Measurements from ENCODE around the gene HERPUD1.

The HERPUD1 gene

DNA sequence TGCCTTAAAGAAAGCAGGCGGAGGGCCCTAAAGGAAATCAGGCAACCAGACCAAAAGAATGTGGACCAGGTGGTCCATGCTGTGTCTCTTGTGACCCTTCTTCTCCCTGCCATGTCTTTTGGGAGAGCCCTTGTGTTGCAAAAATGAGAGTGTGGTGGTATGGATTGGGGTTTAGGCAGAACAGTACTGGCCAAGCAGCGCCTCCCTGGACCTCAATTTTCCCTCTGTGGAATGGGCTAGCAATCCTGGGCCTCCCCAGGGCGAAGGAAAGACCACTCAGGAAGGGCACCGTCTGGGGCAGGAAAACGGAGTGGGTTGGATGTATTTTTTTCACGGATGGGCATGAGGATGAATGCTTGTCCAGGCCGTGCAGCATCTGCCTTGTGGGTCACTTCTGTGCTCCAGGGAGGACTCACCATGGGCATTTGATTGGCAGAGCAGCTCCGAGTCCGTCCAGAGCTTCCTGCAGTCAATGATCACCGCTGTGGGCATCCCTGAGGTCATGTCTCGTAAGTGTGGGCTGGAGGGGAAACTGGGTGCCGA is 49.9 kb downstream of the HERPUD1 start:
- H3K36me3 ChIP-seq: no peaks in the 10 kb centered on the region
- H3K27ac ChIP-seq: no peak overlapping the region
- no peak for TF ChIP-seq CTCF (IDR thresholded peaks at IDR 0.05; ENCODE audit: low read depth, low read length)
- no peaks in the 10 kb centered on the region for H3K9me3 ChIP-seq (ENCODE audit: severe bottlenecking)
- H3K4me3 ChIP-seq (ENCODE audit: low read depth, low read length): no peak overlapping the region
- no peaks in the 10 kb centered on the region for H3K27me3 ChIP-seq (ENCODE audit: insufficient read depth, low read depth, severe bottlenecking)
- no peak for DNase-seq

DNA sequence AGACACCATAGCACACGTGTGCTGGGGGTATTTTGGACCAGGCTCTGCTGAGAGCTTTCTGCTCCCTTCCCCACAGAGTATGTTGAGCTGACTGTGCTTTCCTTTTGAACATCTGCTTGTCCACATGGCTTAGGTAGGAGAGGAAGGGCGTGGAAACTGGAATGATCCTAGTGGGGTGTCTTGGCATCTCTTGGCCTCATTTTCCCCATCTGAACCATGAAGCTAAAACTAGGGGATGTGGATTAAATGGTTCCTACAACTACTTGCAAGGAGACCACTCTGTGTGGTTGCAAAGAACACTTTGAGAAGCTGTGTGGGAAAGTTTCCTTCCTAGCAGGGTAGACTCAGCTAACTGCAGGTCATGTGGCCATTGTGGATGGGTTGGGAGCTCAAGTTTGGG is 50.8 kb downstream of the HERPUD1 start:
- no peak for TF ChIP-seq CTCF (IDR thresholded peaks at IDR 0.05; ENCODE audit: low read depth, low read length)
- no peak for DNase-seq
- Histone ChIP-seq H3K27ac (no peak overlapping the region), H3K9me3 (ENCODE audit: severe bottlenecking) (no peaks in the 10 kb centered on the region), H3K27me3 (ENCODE audit: insufficient read depth, low read depth, severe bottlenecking) (no peaks in the 10 kb centered on the region), H3K36me3 (no peaks in the 10 kb centered on the region), H3K4me3 (ENCODE audit: low read depth, low read length) (no peak overlapping the region)

GRCh38 chr16:56983211-56983751 is 51.3 kb downstream of the HERPUD1 start:
- no peak for TF ChIP-seq CTCF (IDR thresholded peaks at IDR 0.05; ENCODE audit: low read depth, low read length)
- no peak overlapping the region for H3K4me3 ChIP-seq (ENCODE audit: low read depth, low read length)
- H3K27ac ChIP-seq: no peak overlapping the region
- H3K36me3 ChIP-seq: no peaks in the 10 kb centered on the region
- H3K9me3 ChIP-seq (ENCODE audit: severe bottlenecking): no peaks in the 10 kb centered on the region
- H3K27me3 ChIP-seq (ENCODE audit: insufficient read depth, low read depth, severe bottlenecking): no peaks in the 10 kb centered on the region
- DNase-seq: peak; percentile 50

- no peak for TF ChIP-seq CTCF (IDR thresholded peaks at IDR 0.05; ENCODE audit: low read depth, low read length)
- Histone ChIP-seq H3K36me3 (no peaks in the 10 kb centered on the region), H3K9me3 (ENCODE audit: severe bottlenecking) (no peaks in the 10 kb centered on the region), H3K27me3 (ENCODE audit: insufficient read depth, low read depth, severe bottlenecking) (no peaks in the 10 kb centered on the region), H3K27ac (no peak overlapping the region), H3K4me3 (ENCODE audit: low read depth, low read length) (no peak overlapping the region)
- DNase-seq: no peak
Measured at GRCh38 chr16:56984639-56985038, 52.7 kb downstream of the HERPUD1 start.

DNA sequence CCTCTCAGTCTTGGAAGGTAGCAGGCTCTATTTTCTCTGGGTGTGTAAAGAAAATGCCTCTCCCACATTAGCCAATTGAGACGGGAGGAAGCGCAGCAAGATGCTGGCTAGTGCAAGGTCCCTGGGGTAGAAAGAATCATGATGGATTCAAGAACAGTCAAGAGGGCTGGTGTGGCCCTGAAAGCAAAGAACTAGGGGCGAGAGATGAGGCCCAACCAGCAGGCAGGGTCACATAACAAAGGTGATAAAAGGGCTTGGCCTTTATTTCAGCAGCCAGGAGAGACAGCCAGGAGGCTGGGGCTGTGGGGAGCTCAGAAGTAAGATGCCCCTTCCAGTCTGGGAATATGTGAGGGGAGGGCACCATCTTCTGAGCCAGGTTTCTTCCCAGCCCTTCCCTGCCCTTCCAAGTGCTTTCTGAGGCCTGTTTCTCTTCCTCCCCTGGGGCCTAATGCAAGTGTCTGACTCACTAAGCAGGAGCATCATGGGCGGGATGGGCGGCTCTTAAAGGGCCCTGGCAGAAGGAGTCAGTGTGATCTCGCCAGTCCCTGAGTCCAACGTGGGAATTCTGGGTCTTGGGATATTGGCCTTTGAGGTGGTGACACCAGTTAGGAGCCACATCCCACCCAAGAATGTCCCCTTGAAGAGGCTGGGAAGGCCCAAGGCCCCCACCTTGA is 53.5 kb downstream of the HERPUD1 start:
- Histone ChIP-seq H3K27ac (no peak overlapping the region), H3K4me3 (ENCODE audit: low read depth, low read length) (no peak overlapping the region), H3K27me3 (ENCODE audit: insufficient read depth, low read depth, severe bottlenecking) (no peaks in the 10 kb centered on the region), H3K9me3 (ENCODE audit: severe bottlenecking) (no peaks in the 10 kb centered on the region), H3K36me3 (no peaks in the 10 kb centered on the region)
- DNase-seq: no peak
- TF ChIP-seq CTCF (IDR thresholded peaks at IDR 0.05; ENCODE audit: low read depth, low read length): no peak

Measured in WERI-Rb-1 (cell line).